ENCODE results near the gene ANKS3.

- TF ChIP-seq CTCF (IDR thresholded peaks at IDR 0.05) (no peak), ZFX (IDR thresholded peaks at IDR 0.05; ENCODE audit: borderline replicate concordance) (no peak)
These were observed 57.9 kb downstream of the ANKS3 start for GRCh38 chr16:4675864-4676786.
